K562 (cell line): ENCODE measurements around the gene SCYL1. TPM values are rescaled to one million over a fixed set of nuclear protein-coding genes. Genes with fewer than 3 reads are reported as not detected.

Experiments used
- DACH1 ChIP-seq: fragments of 450-650 bp; IDR thresholded peaks from 2 replicates; pipeline ENCODE4 v1.6.1; 2018; ENCODE audit not compliant: partially characterized antibody
- FOXP1 ChIP-seq: sonication (generic); formaldehyde crosslinking; IDR thresholded peaks from 2 replicates; pipeline ENCODE4 v1.8.0; 2022; ENCODE audit warnings: mild to moderate bottlenecking, missing genetic modification reagents
- HDAC8 ChIP-seq: fragments of 450-650 bp; IDR thresholded peaks from 2 replicates; pipeline ENCODE4 v1.6.1; 2016; ENCODE audit warnings: mild to moderate bottlenecking, missing genetic modification characterization, moderate library complexity, missing compliant biosample characterization
- KDM5B ChIP-seq: fragments of 200-600 bp; sonication (generic); IDR thresholded peaks from 2 replicates; pipeline ENCODE4 v1.6.1; 2012; ENCODE audit warnings: low read depth, mild to moderate bottlenecking, moderate library complexity, low read length, control low read depth, inconsistent platforms; ENCODE audit not compliant: insufficient replicate concordance
- KHSRP ChIP-seq: fragments of 450-650 bp; IDR thresholded peaks from 2 replicates; pipeline ENCODE4 v1.6.1; 2017
- KLF16 ChIP-seq: IDR thresholded peaks from 2 replicates; pipeline ENCODE4 v1.6.1; 2016; ENCODE audit warnings: antibody characterized with exemption
- NFE2 ChIP-seq: IDR thresholded peaks from 2 replicates; pipeline ENCODE4 v1.6.1; 2014; ENCODE audit warnings: antibody characterized with exemption, low read depth
- NFRKB ChIP-seq: fragments of 450-650 bp; IDR thresholded peaks from 2 replicates; pipeline ENCODE4 v1.6.1; 2016; ENCODE audit warnings: low read depth
- POLR2AphosphoS5 ChIP-seq: IDR thresholded peaks from 2 replicates; pipeline ENCODE4 v1.6.1; 2011; ENCODE audit warnings: mild to moderate bottlenecking, low read depth, low read length, moderate library complexity; ENCODE audit not compliant: control insufficient read depth, insufficient read depth
- SMAD1 ChIP-seq: fragments of 150-350 bp; IDR thresholded peaks from 2 replicates; pipeline ENCODE4 v1.6.1; 2014; ENCODE audit warnings: low read length, low read depth; ENCODE audit not compliant: partially characterized antibody
- U2AF1 ChIP-seq: fragments of 200-400 bp; formaldehyde crosslinking; optimal IDR thresholded peaks from 2 replicates; pipeline ENCODE3; 2017; ENCODE audit warnings: mild to moderate bottlenecking, low read depth, low read length, moderate library complexity
- ZNF121 ChIP-seq: sonication (generic); formaldehyde crosslinking; conservative IDR thresholded peaks from 2 replicates; pipeline ENCODE4 v1.8.0; 2022; ENCODE audit warnings: missing genetic modification reagents
- ZNF717 ChIP-seq: fragments of 250-450 bp; sonication (Bioruptor Pico); IDR thresholded peaks from 2 replicates; pipeline ENCODE4 v1.5.0; 2021
- polyA plus RNA-seq, 8 experiments: library from polyadenylated mRNA; depleted of rRNA in 4 of 8; stranded (reverse) in 5 of 8; unstranded in 3 of 8; fragments of >200 nt; fragmentation: Nextera tagmentation in 2 of 8; fragmentation: Illumina TruSeq in 1 of 8; extraction: Ambion mirVana in 2 of 8; extraction: Trizol in 1 of 8; gene quantifications; 2 replicates each; pipeline versions ENCODE4 v1.2.1 to v1.2.3, GENCODE V29; 2011 to 2014; ENCODE audit warnings: inconsistent platforms in 1 of 8, missing spikeins in 1 of 8
- total RNA-seq, 7 experiments: library from RNA; depleted of rRNA in 6 of 7; stranded (reverse); fragments of >200 nt in 6 of 7; fragmentation: Illumina TruSeq in 2 of 7; extraction: Trizol in 2 of 7; gene quantifications; 2 replicates each; pipeline versions ENCODE4 v1.2.1 to v1.2.3, GENCODE V29; 2011 to 2021; ENCODE audit warnings: low replicate concordance in 1 of 7
- TF ChIP-seq, protein P1 (sequence below): IDR thresholded peaks from 2 replicates; pipeline ENCODE4 v1.6.1; 2016; ENCODE audit warnings: missing genetic modification characterization, missing compliant biosample characterization
- TF ChIP-seq, protein P2 (sequence below), 2 experiments: fragments of 200-800 bp in 1 of 2; sonication (Bioruptor generic) in 1 of 2; sonication (generic) in 1 of 2; formaldehyde crosslinking in 1 of 2; IDR thresholded peaks in 1 of 2; conservative IDR thresholded peaks in 1 of 2; 2 replicates each; pipeline versions ENCODE4 v1.5.0 to v1.6.1; 2016 to 2020; ENCODE audit warnings: missing compliant biosample characterization in 1 of 2, missing genetic modification characterization in 1 of 2, missing genetic modification reagents in 1 of 2
- TF ChIP-seq, protein P3 (sequence below): fragments of 450-650 bp; IDR thresholded peaks from 2 replicates; pipeline ENCODE4 v1.7.1; 2018; ENCODE audit warnings: mild to moderate bottlenecking, low read depth; ENCODE audit not compliant: partially characterized antibody
- TF ChIP-seq, protein P4 (sequence below): sonication (generic); formaldehyde crosslinking; IDR thresholded peaks from 2 replicates; pipeline ENCODE4 v1.4.0; 2020; ENCODE audit warnings: mild to moderate bottlenecking, missing genetic modification reagents
- TF ChIP-seq, protein P5 (sequence below): fragments of 450-650 bp; formaldehyde crosslinking; IDR thresholded peaks from 2 replicates; pipeline ENCODE4 v1.4.0; 2022; ENCODE audit warnings: missing genetic modification characterization

Gene SCYL1
- total and polyA plus RNA-seq, 9 of the 15 experiments (the other 6 are each of a cell fraction or from before 2014, with no cell fraction given) = 1.9 to 145 (median 57.6) TPM

DNA sequence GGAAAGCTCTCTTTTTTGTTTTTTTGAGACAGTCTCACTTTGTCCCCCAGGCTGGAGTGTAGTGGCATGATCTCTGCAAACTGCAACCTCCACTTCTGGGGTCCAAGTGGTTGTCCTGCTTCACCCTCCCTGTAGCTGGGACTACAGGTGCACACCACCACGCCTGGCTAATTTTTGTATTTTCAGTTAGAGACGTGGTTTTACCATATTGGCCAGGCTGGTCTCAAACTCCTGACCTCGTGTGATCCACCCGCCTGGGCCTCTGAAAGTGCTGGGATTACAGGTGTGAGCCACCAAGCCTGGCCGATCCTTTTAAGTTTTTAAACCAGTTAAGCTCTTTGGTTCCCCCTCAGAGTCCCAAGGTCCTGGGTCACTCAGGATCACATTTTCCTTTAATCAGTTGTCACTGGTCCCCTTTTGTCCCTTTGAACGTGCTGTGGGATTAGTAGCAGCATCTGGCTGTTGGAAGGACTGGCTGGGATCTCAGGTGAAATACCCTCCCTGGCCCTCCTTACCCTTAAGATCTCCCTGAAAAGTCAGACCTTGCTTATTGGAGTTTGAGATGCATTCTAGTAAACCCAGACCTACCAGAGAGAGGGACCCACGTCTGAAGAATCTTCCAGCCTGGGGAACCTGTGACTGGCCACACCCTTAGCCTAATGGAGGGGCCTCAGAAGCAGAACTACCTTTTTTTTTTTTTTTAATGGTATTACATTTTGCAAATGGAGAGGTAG lies 17.9 kb upstream of the SCYL1 start (continued):
- TF ChIP-seq, protein P1, sequence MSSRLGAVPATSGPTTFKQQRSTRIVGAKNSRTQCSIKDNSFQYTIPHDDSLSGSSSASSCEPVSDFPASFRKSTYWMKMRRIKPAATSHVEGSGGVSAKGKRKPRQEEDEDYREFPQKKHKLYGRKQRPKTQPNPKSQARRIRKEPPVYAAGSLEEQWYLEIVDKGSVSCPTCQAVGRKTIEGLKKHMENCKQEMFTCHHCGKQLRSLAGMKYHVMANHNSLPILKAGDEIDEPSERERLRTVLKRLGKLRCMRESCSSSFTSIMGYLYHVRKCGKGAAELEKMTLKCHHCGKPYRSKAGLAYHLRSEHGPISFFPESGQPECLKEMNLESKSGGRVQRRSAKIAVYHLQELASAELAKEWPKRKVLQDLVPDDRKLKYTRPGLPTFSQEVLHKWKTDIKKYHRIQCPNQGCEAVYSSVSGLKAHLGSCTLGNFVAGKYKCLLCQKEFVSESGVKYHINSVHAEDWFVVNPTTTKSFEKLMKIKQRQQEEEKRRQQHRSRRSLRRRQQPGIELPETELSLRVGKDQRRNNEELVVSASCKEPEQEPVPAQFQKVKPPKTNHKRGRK = no peak
- TF ChIP-seq DACH1 (no peak), POLR2AphosphoS5 (peak; percentile 92), KDM5B (peak; percentile 82), SMAD1 (peak; percentile 96), ZNF717 (peak; percentile 97), KHSRP (peak; percentile 80), U2AF1 (peak; percentile 45), NFRKB (no peak), KLF16 (no peak), FOXP1 (CRISPR knock-in tag) (0 out of 2 replicates have a peak, but pooled peaks have one; percentile 28), HDAC8 (no peak), NFE2 (0 out of 2 replicates have a peak, but pooled peaks have one; percentile 7), ZNF121 (peak; percentile 86)
- TF ChIP-seq, protein P2, sequence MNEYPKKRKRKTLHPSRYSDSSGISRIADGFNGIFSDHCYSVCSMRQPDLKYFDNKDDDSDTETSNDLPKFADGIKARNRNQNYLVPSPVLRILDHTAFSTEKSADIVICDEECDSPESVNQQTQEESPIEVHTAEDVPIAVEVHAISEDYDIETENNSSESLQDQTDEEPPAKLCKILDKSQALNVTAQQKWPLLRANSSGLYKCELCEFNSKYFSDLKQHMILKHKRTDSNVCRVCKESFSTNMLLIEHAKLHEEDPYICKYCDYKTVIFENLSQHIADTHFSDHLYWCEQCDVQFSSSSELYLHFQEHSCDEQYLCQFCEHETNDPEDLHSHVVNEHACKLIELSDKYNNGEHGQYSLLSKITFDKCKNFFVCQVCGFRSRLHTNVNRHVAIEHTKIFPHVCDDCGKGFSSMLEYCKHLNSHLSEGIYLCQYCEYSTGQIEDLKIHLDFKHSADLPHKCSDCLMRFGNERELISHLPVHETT (CRISPR knock-in tag; conservative IDR thresholded peaks at IDR 0.05 in 1 of 2, IDR thresholded peaks at IDR 0.05 in 1 of 2) = no peak; a peak in 1 of 4 replicates
- TF ChIP-seq, protein P3, sequence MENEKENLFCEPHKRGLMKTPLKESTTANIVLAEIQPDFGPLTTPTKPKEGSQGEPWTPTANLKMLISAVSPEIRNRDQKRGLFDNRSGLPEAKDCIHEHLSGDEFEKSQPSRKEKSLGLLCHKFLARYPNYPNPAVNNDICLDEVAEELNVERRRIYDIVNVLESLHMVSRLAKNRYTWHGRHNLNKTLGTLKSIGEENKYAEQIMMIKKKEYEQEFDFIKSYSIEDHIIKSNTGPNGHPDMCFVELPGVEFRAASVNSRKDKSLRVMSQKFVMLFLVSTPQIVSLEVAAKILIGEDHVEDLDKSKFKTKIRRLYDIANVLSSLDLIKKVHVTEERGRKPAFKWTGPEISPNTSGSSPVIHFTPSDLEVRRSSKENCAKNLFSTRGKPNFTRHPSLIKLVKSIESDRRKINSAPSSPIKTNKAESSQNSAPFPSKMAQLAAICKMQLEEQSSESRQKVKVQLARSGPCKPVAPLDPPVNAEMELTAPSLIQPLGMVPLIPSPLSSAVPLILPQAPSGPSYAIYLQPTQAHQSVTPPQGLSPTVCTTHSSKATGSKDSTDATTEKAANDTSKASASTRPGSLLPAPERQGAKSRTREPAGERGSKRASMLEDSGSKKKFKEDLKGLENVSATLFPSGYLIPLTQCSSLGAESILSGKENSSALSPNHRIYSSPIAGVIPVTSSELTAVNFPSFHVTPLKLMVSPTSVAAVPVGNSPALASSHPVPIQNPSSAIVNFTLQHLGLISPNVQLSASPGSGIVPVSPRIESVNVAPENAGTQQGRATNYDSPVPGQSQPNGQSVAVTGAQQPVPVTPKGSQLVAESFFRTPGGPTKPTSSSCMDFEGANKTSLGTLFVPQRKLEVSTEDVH = peak; percentile 82
- TF ChIP-seq, protein P4, sequence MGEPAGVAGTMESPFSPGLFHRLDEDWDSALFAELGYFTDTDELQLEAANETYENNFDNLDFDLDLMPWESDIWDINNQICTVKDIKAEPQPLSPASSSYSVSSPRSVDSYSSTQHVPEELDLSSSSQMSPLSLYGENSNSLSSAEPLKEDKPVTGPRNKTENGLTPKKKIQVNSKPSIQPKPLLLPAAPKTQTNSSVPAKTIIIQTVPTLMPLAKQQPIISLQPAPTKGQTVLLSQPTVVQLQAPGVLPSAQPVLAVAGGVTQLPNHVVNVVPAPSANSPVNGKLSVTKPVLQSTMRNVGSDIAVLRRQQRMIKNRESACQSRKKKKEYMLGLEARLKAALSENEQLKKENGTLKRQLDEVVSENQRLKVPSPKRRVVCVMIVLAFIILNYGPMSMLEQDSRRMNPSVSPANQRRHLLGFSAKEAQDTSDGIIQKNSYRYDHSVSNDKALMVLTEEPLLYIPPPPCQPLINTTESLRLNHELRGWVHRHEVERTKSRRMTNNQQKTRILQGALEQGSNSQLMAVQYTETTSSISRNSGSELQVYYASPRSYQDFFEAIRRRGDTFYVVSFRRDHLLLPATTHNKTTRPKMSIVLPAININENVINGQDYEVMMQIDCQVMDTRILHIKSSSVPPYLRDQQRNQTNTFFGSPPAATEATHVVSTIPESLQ (CRISPR knock-in tag) = 0 out of 2 replicates have a peak, but pooled peaks have one; percentile 64
- TF ChIP-seq, protein P5, sequence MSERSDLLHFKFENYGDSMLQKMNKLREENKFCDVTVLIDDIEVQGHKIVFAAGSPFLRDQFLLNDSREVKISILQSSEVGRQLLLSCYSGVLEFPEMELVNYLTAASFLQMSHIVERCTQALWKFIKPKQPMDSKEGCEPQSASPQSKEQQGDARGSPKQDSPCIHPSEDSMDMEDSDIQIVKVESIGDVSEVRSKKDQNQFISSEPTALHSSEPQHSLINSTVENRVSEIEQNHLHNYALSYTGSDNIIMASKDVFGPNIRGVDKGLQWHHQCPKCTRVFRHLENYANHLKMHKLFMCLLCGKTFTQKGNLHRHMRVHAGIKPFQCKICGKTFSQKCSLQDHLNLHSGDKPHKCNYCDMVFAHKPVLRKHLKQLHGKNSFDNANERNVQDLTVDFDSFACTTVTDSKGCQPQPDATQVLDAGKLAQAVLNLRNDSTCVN (CRISPR knock-in tag) = peak; percentile 100
